Bronchial epithelial cell (primary cell): ENCODE measurements around the gene TMED5. TPM values are rescaled to one million over a fixed set of nuclear protein-coding genes. Genes with fewer than 3 reads are reported as not detected.
"Not testable (repeated sequence)": the region's sequence is repeated elsewhere in the genome, so short reads cannot be mapped to it uniquely, and the experiment has no call there.

Experiments used
- DNase-seq: peaks from one replicate; pipeline ENCODE4 v3.0.0-alpha.2; 2010; ENCODE audit warnings: low read depth
- FAIRE-seq: peaks from 2 replicates; lab custom pipeline; 2011; peaks lifted over from hg19 to GRCh38; lab: Jason Lieb, UNC
- H3K27me3 ChIP-seq: 2 replicates; pipeline ENCODE4 v1.5.1; 2011; ENCODE audit warnings: low read length; ENCODE audit not compliant: control insufficient read depth, insufficient read depth
- H3K36me3 ChIP-seq: 2 replicates; pipeline ENCODE4 v1.5.1; 2011; ENCODE audit warnings: low read length; ENCODE audit not compliant: control insufficient read depth, insufficient read depth
- H3K4me3 ChIP-seq: 2 replicates; pipeline ENCODE4 v1.5.1; 2011; ENCODE audit warnings: mild to moderate bottlenecking, low read depth, low read length, control low read depth
- total RNA-seq: library from RNA; depleted of rRNA; stranded (reverse); fragments of >200 nt; gene quantifications from 2 replicates; pipeline ENCODE4 v1.2.1, GENCODE V29; 2014
- TF ChIP-seq, protein P1 (sequence below): IDR thresholded peaks from 2 replicates; pipeline ENCODE4 v1.5.1; 2011; ENCODE audit warnings: mild to moderate bottlenecking, moderate library complexity, low read length, control low read depth, inconsistent platforms; ENCODE audit not compliant: insufficient read depth, severe bottlenecking

TMED5 gene
- total RNA-seq: 52.7 and 56.8 TPM in 2 replicates

DNA sequence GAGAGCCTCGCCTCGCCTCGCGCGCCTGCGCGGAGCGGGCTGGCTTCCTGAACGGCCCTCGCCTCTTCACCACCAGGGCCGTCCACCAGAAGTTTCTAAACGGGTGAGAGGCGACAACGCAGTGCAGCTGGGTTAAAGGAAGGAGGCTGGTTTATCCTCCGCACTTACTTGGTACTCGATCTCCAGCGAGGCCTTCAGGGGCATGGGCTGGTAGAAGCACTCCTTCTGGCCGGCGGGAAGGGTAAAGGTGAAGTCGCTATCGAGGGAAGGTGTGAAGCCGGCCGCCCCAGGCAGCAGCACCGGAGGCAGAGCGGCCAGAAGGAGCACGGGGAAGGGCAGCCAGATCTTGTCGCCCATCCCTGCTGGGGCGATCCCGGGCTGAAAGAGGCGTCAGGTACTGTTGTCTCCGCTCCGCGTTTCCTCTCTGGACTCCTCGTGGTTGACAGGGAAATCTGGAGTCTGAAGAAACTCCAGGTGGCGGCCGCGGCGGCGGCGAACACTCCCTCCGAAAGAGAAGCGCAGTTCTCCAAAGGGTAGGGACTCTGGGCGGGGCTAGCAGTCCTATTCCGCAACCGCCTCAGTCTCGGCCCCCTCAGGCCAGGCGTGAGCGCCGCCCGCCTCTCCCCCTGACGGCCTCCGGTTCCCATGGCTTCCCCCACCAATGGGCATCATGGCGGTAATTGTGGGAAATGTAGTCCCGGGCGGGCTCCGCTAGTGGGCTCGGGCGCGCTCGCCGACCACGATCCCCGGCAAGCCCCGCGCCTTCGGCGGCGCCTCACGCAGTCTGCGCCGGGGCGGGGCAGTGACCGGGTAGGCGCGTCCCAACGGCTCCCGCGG is at the start of gene TMED5:
Gene TMED5, minus strand, starts transcription at position 528 of the 837 bp plus-strand sequence. Its CDS starts 171 bp downstream, at position 357.
- Histone ChIP-seq H3K27me3 (no peaks in the 10 kb centered on the region), H3K36me3 (peaks cover 1% of the 10 kb centered on the region), H3K4me3 (peak within 1 kb of the TSS; percentile 54)
- FAIRE-seq: no peak
- DNase-seq: peak; percentile 93
- TF ChIP-seq, protein P1, sequence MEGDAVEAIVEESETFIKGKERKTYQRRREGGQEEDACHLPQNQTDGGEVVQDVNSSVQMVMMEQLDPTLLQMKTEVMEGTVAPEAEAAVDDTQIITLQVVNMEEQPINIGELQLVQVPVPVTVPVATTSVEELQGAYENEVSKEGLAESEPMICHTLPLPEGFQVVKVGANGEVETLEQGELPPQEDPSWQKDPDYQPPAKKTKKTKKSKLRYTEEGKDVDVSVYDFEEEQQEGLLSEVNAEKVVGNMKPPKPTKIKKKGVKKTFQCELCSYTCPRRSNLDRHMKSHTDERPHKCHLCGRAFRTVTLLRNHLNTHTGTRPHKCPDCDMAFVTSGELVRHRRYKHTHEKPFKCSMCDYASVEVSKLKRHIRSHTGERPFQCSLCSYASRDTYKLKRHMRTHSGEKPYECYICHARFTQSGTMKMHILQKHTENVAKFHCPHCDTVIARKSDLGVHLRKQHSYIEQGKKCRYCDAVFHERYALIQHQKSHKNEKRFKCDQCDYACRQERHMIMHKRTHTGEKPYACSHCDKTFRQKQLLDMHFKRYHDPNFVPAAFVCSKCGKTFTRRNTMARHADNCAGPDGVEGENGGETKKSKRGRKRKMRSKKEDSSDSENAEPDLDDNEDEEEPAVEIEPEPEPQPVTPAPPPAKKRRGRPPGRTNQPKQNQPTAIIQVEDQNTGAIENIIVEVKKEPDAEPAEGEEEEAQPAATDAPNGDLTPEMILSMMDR: no peak

DNA sequence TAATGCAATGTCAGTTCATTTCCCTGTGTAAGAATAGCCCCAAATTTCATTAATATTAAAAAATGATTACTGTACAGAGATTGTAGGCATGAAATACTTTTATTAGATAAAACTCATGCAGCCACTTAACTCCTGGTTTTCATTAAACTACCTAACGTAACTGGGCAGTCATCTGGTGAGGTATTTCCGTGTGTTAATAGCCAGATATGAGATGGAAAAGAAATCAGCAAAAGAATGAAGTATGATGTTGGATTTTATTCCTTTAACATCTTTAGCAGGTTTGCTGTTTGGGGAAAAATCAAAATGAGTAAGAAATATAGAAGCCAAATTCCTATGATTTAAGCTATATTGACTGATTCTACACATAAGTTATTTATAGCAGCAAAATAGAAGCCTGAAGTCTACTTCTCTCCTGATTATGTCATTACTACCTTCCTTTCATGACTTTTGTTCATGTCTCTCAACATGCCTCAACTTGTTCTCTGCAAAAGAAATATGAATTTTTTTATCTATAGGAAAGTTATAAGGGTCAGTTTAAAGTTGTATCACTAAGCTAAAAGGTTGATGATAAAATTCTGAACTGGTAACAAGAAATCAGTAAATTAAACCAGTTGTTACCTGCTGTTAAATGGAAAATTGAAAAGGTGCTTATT is 42.9 kb upstream of the TMED5 start:
- H3K27me3 ChIP-seq: no peaks in the 10 kb centered on the region
- FAIRE-seq (no peak), DNase-seq (peak; percentile 81)
- TF ChIP-seq, protein P1: no peak
- H3K4me3 ChIP-seq: no peak overlapping the region
- H3K36me3 ChIP-seq: peaks cover 1% of the 10 kb centered on the region

GRCh38 chr1:93221913-93222312 is 41.7 kb upstream of the TMED5 start:
- Histone ChIP-seq H3K36me3 (no peaks in the 10 kb centered on the region), H3K27me3 (no peaks in the 10 kb centered on the region), H3K4me3 (no peak overlapping the region)
- DNase-seq (peak; percentile 78), FAIRE-seq (no peak)
- TF ChIP-seq, protein P1: no peak

DNA sequence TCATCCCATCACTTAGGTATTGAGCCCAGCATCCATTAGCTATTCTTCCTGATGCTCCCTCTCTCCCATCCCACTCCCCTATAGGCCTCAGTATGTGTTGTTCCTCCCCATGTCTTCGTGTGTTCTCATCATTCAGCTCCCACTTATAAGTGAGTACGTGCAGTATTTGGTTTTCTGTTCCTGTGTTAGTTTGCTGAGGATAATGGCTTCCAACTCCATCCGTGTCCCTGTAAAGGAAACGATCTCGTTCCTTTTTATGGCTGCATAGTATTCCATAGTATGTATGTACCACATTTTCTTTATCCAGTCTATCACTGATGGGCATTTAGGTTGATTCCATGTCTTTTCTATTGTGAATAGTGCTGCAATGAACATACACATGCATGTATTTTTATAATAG is 40.5 kb upstream of the TMED5 start:
- FAIRE-seq, H3K36me3 ChIP-seq, DNase-seq, H3K4me3 ChIP-seq, H3K27me3 ChIP-seq: not testable (repeated sequence)

DNA sequence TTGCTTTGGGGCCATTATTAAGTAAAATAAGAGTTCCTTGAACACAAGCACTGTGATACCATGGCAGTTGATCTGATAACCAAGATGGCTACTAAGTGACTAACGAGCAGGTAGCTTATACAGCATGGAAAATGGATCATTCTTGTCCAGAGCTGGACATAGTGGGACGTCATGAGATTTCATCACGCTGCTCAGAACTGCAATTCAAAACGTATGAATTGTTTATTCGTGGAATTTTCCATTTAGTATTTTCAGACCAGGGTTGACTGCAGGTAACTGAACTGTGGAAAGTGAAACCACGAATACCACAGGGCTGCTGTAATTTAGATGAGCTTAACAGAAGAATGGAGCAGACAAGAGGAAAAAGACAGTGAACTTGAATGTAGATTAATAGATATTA is 39.2 kb upstream of the TMED5 start:
- TF ChIP-seq, protein P1: no peak
- Histone ChIP-seq H3K27me3 (no peaks in the 10 kb centered on the region), H3K4me3 (no peak overlapping the region), H3K36me3 (no peaks in the 10 kb centered on the region)
- FAIRE-seq: no peak
- DNase-seq: no peak

DNA sequence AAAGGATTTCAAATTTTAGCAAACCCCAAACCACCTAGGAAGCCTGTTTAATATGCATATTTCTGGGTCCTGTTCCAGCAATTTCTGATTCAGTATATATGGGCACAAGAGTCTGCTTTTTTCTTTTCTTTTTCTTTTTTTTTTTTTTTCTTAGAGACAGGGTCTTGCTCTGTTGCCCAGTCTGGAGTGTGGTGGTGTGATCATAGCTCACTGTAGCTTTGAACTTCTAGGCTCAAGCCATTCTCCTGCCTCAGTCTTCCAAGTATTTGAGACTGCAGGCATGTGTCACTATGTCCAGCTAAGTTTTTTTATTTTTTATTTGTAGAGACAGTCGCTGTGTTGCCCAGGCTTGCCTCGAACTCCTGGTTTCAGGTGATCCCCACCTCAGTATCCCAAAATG is 35.1 kb upstream of the TMED5 start:
- no peaks in the 10 kb centered on the region for H3K36me3 ChIP-seq

More for the DNA sequence above, 35.1 kb upstream of the TMED5 start:
- DNase-seq: no peak
- Histone ChIP-seq H3K27me3 (no peaks in the 10 kb centered on the region), H3K4me3 (no peak overlapping the region)
- TF ChIP-seq, protein P1: no peak
- FAIRE-seq: no peak
